Measurements from ENCODE around the gene XRN1.

XRN1 gene

GRCh38 chr3:142256712-142257333 lies 191.0 kb downstream of the XRN1 start:
- TF ChIP-seq POLR2AphosphoS5 (IDR thresholded peaks at IDR 0.05; ENCODE audit: low read depth, low read length) (no peak), POLR2A (IDR thresholded peaks at IDR 0.05; ENCODE audit: low read depth, low read length) (no peak), PAX5 (IDR thresholded peaks at IDR 0.05; ENCODE audit: insufficient read depth, low read length, severe bottlenecking) (no peak)
- no peak for DNase-seq (ENCODE audit: insufficient read length, low spot score)
- FAIRE-seq, result no peak

All from GM12891 (cell line).